ENCODE data around the gene DGKB.

The DGKB gene

DNA sequence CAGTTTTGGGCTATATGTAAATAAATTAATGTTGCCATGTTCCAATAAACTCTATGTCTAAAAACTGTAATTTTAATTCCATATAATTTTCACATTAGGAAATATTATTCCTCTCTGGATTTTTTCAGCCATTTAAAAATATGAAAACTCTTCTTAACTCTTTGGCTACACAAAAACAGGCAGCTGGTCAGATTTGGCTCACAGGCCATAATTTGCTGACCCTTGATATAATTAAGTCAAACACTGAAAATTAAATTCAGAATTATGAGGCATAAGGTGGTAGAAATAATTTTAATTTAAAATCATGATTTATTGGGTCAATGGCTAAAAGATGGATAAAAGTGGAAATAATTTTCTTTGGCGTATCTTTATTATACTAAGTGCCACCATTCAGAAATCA is 746.1 kb downstream of the DGKB start:
- TF ChIP-seq RAD21 (IDR thresholded peaks at IDR 0.05; ENCODE audit: low read depth) (no peak), CREB1 (IDR thresholded peaks at IDR 0.05; ENCODE audit: low read depth) (no peak), EGR1 (IDR thresholded peaks at IDR 0.05) (no peak), EP300 (IDR thresholded peaks at IDR 0.05; ENCODE audit: borderline replicate concordance) (no peak), TCF12 (IDR thresholded peaks at IDR 0.05; ENCODE audit: low read depth) (no peak), YY1 (IDR thresholded peaks at IDR 0.05; ENCODE audit: low read depth) (no peak), TAF1 (IDR thresholded peaks at IDR 0.05; ENCODE audit: low read depth) (no peak), NFIC (IDR thresholded peaks at IDR 0.05) (no peak)

DNA sequence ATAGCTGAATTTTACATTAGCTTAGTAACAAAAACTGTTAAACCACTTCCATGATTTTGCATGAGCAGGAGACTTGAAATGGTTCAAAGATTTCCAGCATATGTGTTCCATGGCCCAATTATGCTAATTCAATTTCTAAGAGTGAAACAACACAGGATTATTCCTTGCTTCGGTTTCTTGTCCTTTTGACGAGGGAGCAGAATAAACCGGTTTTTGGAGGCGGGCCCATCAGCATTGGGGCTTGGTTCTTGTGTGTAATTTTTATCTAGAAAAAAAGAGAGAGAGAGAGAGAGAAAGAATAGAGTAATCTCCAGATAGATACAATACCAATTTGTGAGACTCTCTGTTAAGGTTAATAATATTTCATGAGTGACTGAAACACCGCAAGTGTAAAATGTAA is 753.6 kb downstream of the DGKB start:
- TF ChIP-seq CREB1 (IDR thresholded peaks at IDR 0.05; ENCODE audit: low read depth) (no peak), FOXM1 (IDR thresholded peaks at IDR 0.05; ENCODE audit: borderline replicate concordance, low read depth) (no peak)

DNA sequence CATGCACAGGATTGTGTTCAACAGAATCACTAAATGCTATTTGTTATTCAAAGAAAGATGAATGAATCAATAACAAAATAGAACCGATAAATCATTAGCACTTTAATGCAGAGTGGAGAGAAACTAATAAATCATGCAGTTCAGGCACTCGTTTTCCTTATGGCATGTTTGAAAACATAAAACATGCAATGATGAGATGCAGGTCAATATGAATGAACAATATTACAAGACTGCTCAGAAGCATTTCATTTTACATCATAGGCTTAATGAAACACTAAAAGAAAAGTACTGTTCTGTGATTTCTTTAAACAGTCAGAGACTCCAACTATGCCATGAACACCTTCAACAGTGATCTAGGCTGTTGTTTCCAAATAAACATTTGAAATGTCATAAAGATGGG is 755.0 kb downstream of the DGKB start:
- TF ChIP-seq EP300 (IDR thresholded peaks at IDR 0.05; ENCODE audit: borderline replicate concordance) (no peak), TAF1 (IDR thresholded peaks at IDR 0.05; ENCODE audit: low read depth) (no peak), ZBTB7A (IDR thresholded peaks at IDR 0.05; ENCODE audit: low read depth) (no peak), CEBPB (IDR thresholded peaks at IDR 0.05) (no peak)
- TF ChIP-seq, protein P1, sequence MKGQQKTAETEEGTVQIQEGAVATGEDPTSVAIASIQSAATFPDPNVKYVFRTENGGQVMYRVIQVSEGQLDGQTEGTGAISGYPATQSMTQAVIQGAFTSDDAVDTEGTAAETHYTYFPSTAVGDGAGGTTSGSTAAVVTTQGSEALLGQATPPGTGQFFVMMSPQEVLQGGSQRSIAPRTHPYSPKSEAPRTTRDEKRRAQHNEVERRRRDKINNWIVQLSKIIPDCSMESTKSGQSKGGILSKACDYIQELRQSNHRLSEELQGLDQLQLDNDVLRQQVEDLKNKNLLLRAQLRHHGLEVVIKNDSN (IDR thresholded peaks at IDR 0.05) = no peak
- TF ChIP-seq, protein P2, sequence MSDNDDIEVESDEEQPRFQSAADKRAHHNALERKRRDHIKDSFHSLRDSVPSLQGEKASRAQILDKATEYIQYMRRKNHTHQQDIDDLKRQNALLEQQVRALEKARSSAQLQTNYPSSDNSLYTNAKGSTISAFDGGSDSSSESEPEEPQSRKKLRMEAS (IDR thresholded peaks at IDR 0.05) = no peak

DNA sequence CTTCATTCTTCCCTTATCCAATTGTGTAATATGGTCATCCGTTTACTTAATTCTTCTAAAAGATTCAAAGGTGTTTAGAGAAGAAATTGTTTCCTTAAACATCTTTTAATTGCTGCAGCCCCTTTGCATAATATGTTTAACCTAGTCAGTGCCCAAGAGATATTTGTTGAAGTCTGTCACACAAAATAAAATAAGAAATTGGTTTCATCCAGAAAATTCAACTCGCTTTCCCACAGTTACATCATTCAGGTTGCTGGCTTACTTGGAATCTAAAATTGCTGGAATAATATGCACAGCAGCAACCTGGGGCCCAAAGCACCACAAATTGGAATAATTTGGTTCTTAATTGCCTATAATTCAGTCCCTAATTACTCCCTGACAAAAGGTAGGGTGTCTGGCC is 758.0 kb downstream of the DGKB start:
- TF ChIP-seq, protein P3, sequence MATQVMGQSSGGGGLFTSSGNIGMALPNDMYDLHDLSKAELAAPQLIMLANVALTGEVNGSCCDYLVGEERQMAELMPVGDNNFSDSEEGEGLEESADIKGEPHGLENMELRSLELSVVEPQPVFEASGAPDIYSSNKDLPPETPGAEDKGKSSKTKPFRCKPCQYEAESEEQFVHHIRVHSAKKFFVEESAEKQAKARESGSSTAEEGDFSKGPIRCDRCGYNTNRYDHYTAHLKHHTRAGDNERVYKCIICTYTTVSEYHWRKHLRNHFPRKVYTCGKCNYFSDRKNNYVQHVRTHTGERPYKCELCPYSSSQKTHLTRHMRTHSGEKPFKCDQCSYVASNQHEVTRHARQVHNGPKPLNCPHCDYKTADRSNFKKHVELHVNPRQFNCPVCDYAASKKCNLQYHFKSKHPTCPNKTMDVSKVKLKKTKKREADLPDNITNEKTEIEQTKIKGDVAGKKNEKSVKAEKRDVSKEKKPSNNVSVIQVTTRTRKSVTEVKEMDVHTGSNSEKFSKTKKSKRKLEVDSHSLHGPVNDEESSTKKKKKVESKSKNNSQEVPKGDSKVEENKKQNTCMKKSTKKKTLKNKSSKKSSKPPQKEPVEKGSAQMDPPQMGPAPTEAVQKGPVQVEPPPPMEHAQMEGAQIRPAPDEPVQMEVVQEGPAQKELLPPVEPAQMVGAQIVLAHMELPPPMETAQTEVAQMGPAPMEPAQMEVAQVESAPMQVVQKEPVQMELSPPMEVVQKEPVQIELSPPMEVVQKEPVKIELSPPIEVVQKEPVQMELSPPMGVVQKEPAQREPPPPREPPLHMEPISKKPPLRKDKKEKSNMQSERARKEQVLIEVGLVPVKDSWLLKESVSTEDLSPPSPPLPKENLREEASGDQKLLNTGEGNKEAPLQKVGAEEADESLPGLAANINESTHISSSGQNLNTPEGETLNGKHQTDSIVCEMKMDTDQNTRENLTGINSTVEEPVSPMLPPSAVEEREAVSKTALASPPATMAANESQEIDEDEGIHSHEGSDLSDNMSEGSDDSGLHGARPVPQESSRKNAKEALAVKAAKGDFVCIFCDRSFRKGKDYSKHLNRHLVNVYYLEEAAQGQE (IDR thresholded peaks at IDR 0.05; ENCODE audit: low read depth) = no peak
- TF ChIP-seq, protein P1 (IDR thresholded peaks at IDR 0.05) = no peak

DNA sequence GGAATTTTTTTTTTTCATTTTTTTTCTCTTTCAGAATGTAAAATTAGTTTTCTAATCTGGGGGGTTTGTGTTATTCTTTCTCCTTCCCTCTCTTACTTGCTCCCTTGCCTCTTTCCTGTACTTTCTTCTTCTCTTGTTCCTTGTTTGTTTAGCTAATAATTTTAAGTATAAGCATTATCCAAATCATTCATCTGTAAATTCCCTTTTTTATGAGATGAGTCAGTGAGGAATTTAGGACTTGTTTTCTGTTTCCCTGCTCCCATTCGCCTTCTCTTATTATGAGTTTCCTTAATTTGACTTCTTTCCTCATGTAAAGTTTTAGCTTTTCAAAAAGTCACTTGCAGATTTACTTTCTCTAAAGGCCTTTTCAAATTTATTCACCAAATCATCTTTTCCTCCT is 758.4 kb downstream of the DGKB start:
- no peak for TF ChIP-seq TAF1 (IDR thresholded peaks at IDR 0.05; ENCODE audit: low read depth)

DNA sequence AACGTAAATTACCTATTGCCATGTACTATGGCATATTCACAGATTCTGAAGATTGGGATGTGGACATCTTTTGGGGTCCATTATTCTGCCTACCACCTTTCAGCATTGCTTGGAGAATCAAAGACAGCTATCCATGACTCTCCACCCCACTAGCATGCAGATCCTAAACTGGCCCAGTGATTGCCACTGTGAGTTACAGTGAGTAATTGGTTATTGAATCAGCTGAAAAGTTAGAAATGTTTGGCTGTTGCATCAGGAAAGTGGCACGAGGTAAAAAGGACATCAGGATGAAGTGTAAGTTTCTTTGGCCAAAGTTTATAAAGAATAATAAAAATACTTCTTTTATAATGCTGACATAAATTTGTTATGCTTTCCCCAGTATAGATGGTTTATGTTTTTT is 764.9 kb downstream of the DGKB start:
- no peak for TF ChIP-seq FOXM1 (IDR thresholded peaks at IDR 0.05; ENCODE audit: borderline replicate concordance, low read depth)
- TF ChIP-seq EP300 (IDR thresholded peaks at IDR 0.05; ENCODE audit: borderline replicate concordance) = no peak
- no peak for TF ChIP-seq TAF1 (IDR thresholded peaks at IDR 0.05; ENCODE audit: low read depth)
- TF ChIP-seq, protein P1 (IDR thresholded peaks at IDR 0.05) = no peak
- no peak for TF ChIP-seq CEBPB (IDR thresholded peaks at IDR 0.05)
- TF ChIP-seq, protein P2 (IDR thresholded peaks at IDR 0.05) = no peak
- no peak for TF ChIP-seq TEAD4 (IDR thresholded peaks at IDR 0.05)
- TF ChIP-seq, protein P3 (IDR thresholded peaks at IDR 0.05; ENCODE audit: low read depth) = no peak
- no peak for TF ChIP-seq NFIC (IDR thresholded peaks at IDR 0.05)
- TF ChIP-seq ZBTB7A (IDR thresholded peaks at IDR 0.05; ENCODE audit: low read depth) = no peak
- no peak for TF ChIP-seq EGR1 (IDR thresholded peaks at IDR 0.05)
- no peak for TF ChIP-seq CREB1 (IDR thresholded peaks at IDR 0.05; ENCODE audit: low read depth)

DNA sequence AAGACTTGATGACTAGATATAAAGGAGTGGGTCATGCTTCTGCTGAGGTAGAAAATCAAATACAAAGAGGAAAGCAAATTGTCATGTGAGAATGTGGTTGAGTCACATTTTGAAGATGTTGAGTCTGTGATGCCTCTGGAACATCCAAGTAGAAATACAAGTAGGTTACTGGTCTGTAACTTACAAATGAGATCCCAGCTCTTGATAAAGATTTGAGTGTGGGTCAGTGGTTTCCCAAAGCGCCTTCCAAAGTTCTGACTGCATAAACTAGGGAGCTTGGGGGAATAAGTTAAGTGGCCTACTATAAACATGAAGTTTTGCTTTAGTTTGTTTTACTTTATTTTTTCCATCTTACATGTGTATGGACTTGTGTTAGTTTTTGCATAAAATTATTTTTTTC is 768.8 kb downstream of the DGKB start:
- TF ChIP-seq TEAD4 (IDR thresholded peaks at IDR 0.05) = no peak
- TF ChIP-seq, protein P1 (IDR thresholded peaks at IDR 0.05) = no peak
- no peak for TF ChIP-seq EP300 (IDR thresholded peaks at IDR 0.05; ENCODE audit: borderline replicate concordance)
- no peak for TF ChIP-seq EGR1 (IDR thresholded peaks at IDR 0.05)
- no peak for TF ChIP-seq YY1 (IDR thresholded peaks at IDR 0.05; ENCODE audit: low read depth)
- no peak for TF ChIP-seq ZBTB7A (IDR thresholded peaks at IDR 0.05; ENCODE audit: low read depth)
- TF ChIP-seq, protein P2 (IDR thresholded peaks at IDR 0.05) = no peak
- TF ChIP-seq NFIC (IDR thresholded peaks at IDR 0.05) = no peak
- TF ChIP-seq, protein P3 (IDR thresholded peaks at IDR 0.05; ENCODE audit: low read depth) = no peak
- TF ChIP-seq CREB1 (IDR thresholded peaks at IDR 0.05; ENCODE audit: low read depth) = no peak
- TF ChIP-seq FOXM1 (IDR thresholded peaks at IDR 0.05; ENCODE audit: borderline replicate concordance, low read depth) = no peak
- no peak for TF ChIP-seq TCF12 (IDR thresholded peaks at IDR 0.05; ENCODE audit: low read depth)
- TF ChIP-seq TAF1 (IDR thresholded peaks at IDR 0.05; ENCODE audit: low read depth) = no peak
- no peak for TF ChIP-seq CEBPB (IDR thresholded peaks at IDR 0.05)
- no peak for TF ChIP-seq RAD21 (IDR thresholded peaks at IDR 0.05; ENCODE audit: low read depth)

Data from Ishikawa (cell line).